ENCODE measurements around the gene UBE3D.
A peak's percentile ranks its signal among the peaks of the same experiment; 100 is the strongest.
"Not testable (repeated sequence)": the region's sequence is repeated elsewhere in the genome, so short reads cannot be mapped to it uniquely, and the experiment has no call there.

The UBE3D gene

GRCh38 chr6:82867946-82868345 lies 197.7 kb downstream of the UBE3D start:
- DNase-seq = no peak

- DNase-seq = no peak
Observed at GRCh38 chr6:82866446-82866845, 199.2 kb downstream of the UBE3D start.

GRCh38 chr6:82865461-82865860 lies 200.2 kb downstream of the UBE3D start:
- no peak for DNase-seq

DNA sequence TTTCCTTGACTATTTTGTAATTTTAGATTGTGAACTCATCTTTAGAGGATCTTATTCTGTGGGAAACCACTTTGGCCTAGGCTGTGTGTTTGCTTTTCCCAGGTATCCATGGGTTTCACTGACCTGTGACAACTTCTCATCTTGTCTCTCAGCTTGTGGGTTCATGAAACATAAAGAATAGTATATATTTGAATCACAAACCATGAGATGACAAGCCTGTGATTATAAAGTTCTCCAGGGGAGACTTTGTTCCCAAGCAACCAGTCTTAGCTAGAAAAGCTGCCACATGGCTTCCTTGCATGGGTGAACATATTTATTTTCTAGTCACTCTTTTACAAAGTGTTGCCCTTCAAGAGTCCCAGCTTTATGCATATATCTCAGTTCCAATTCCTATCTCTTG lies 201.9 kb downstream of the UBE3D start:
- DNase-seq = no peak

GRCh38 chr6:82862543-82862942 lies 203.1 kb downstream of the UBE3D start:
- peak in 1 of 2 experiments; percentile 46 for DNase-seq

GRCh38 chr6:82861121-82861520 lies 204.5 kb downstream of the UBE3D start:
- no peak for DNase-seq

DNA sequence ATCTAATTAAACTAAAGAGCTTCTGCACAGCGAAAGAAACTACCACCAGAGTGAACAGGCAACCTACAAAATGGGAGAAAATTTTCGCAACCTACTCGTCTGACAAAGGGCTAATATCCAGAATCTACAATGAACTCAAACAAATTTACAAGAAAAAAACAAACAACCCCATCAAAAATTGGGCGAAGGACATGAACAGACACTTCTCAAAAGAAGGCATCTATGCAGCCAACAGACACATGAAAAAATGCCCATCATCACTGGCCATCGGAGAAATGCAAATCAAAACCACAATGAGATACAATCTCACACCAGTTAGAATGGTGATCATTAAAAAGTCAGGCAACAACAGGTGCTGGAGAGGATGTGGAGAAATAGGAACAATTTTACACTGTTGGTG lies 209.6 kb downstream of the UBE3D start:
- not testable (repeated sequence) for DNase-seq

DNA sequence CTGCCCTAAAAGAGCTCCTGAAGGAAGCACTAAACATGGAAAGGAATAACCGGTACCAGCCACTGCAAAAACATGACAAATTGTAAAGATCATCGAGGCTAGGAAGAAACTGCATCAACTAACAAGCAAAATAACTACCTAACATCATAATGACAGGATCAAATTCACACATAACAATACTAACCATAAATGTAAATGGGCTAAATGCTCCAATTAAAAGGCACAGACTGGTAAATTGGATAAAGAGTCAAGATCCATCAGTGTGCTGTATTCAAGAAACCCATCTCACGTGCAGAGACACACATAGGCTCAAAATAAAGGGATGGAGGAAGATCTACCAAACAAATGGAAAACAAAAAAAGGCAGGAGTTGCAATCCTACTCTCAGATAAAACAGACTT lies 212.7 kb downstream of the UBE3D start:
- DNase-seq = not testable (repeated sequence)

DNA sequence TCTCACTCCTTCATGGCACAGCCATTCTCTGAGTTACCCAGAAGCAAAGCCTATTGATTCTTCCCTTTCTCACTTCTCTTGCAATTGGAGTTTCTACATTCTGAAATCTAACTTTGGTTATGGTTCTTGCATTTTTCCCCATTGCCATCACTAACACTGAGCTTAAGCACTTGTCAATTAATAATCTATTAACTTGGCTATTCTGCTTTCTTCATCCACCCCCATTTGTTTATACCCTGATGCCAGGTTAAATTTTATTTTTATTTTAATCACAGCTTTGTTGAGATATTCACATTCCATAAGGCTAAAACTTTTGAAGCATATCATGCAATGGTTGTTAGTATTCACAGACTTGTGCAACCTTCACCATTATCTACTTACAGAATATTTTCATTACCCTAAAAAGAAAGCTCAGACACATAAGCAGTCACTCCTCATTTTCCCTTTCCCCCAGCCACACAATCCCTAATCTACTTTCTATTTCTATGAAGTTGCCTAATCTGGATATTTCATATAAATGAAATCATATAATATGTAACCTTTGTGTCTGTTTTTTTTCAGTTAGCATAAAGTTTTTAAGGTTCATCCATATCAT lies 222.3 kb downstream of the UBE3D start:
- no peak for DNase-seq

DNA sequence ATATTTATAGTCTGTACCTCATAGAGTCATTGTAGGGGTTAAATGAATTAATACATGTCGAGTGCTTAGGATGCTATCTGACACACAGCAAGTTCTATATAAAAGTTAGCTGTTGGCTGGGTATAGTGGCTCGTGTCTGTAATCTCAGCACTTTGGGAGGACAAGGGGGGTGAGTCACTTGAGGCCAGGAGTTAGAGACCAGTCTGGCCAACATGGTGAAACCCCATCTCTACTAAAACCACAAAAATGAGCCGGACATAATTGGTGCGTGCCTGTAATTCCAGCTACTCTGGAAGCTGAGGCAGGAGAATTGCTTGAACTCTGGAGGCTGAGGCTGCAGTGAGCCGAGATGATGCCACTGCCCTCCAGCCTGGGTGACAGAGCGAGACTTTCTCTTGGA lies 222.9 kb downstream of the UBE3D start:
- DNase-seq = no peak
